Measurements from ENCODE around the gene CBX5.

DNA sequence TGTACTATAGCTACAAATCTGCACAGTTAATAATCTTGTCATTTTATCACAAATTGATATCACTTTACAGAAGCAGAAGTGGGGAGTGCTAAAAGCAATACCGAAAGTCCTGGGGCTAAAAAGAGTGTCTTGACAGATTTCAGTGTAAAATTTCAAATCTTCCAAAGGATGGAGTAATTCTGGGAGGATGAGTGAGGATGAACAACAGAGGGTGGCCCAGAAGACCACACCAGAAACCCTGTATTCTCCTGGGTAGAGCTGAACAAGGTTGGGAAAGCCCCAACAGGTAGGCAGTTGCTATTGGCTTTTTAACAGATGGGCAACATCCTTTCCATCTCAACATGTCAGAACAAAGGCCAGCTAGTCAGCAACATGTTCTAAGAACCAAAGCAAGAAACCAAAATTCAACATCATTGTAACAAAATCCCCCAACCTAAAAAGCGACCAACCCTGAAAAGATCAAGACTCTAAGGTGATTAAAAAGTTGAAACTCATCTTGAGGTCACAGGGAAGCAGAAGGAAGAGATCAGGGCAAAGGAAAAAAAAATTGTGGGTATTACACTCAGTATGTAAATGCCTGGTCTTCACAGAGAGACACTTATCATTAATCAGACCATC lies 38.8 kb downstream of the CBX5 start:
- TF ChIP-seq EZH2phosphoT487 (IDR thresholded peaks at IDR 0.05; ENCODE audit: insufficient read depth, low read depth) = no peak
- TF ChIP-seq EZH2 (IDR thresholded peaks at IDR 0.05; ENCODE audit: insufficient read depth, poor library complexity, severe bottlenecking) = no peak

All from GM23248 (cell line).